HEK293 (cell line): ENCODE measurements around the gene NDUFS2.

Experiments used
- CTCF ChIP-seq: fragments of 450-650 bp; formaldehyde crosslinking; IDR thresholded peaks from 2 replicates; pipeline ENCODE4 v1.5.1; 2016; ENCODE audit warnings: missing biosample characterization, missing genetic modification characterization
- SCRT2 ChIP-seq: fragments of 450-650 bp; formaldehyde crosslinking; IDR thresholded peaks from 2 replicates; pipeline ENCODE4 v1.5.1; 2016; ENCODE audit warnings: missing biosample characterization, missing genetic modification characterization
- TCF7L2 ChIP-seq: IDR thresholded peaks from 2 replicates; pipeline ENCODE4 v1.6.1; 2011; ENCODE audit warnings: low read depth, mild to moderate bottlenecking, inconsistent platforms, low read length, moderate library complexity, borderline replicate concordance
- ZBTB21 ChIP-seq: fragments of 450-650 bp; formaldehyde crosslinking; IDR thresholded peaks from 2 replicates; pipeline ENCODE4 v1.5.1; 2017; ENCODE audit warnings: missing biosample characterization, missing genetic modification characterization
- ZBTB44 ChIP-seq: fragments of 450-650 bp; IDR thresholded peaks from 2 replicates; pipeline ENCODE4 v1.5.1; 2018; ENCODE audit warnings: missing biosample characterization, mild to moderate bottlenecking, missing genetic modification characterization
- ZBTB49 ChIP-seq: fragments of 450-650 bp; formaldehyde crosslinking; IDR thresholded peaks from 2 replicates; pipeline ENCODE4 v1.5.1; 2016; ENCODE audit warnings: missing biosample characterization, missing genetic modification characterization, low read depth
- ZNF138 ChIP-seq: fragments of 450-650 bp; formaldehyde crosslinking; IDR thresholded peaks from 2 replicates; pipeline ENCODE4 v1.5.1; 2016; ENCODE audit warnings: missing biosample characterization, missing genetic modification characterization, borderline replicate concordance
- ZNF148 ChIP-seq: fragments of 450-650 bp; formaldehyde crosslinking; IDR thresholded peaks from 2 replicates; pipeline ENCODE4 v1.5.0; 2017; ENCODE audit warnings: missing biosample characterization, missing genetic modification characterization, borderline replicate concordance
- ZNF184 ChIP-seq: fragments of 450-650 bp; IDR thresholded peaks from 2 replicates; pipeline ENCODE4 v1.5.1; 2018; ENCODE audit warnings: missing biosample characterization, mild to moderate bottlenecking, missing genetic modification characterization
- ZNF19 ChIP-seq: fragments of 450-650 bp; formaldehyde crosslinking; IDR thresholded peaks from 2 replicates; pipeline ENCODE4; 2016; ENCODE audit warnings: missing biosample characterization, missing genetic modification characterization, low read depth
- ZNF214 ChIP-seq: fragments of 450-650 bp; formaldehyde crosslinking; IDR thresholded peaks from 2 replicates; pipeline ENCODE4 v1.5.1; 2017; ENCODE audit warnings: missing biosample characterization, mild to moderate bottlenecking, missing genetic modification characterization, borderline replicate concordance
- ZNF354C ChIP-seq: fragments of 450-650 bp; formaldehyde crosslinking; IDR thresholded peaks from 2 replicates; pipeline ENCODE4 v1.5.1; 2016; ENCODE audit warnings: missing biosample characterization, missing genetic modification characterization, low read depth, borderline replicate concordance
- ZNF580 ChIP-seq: fragments of 450-650 bp; formaldehyde crosslinking; IDR thresholded peaks from 2 replicates; pipeline ENCODE4 v1.5.1; 2016; ENCODE audit warnings: missing biosample characterization, missing genetic modification characterization

- no peak for TF ChIP-seq ZNF138
- TF ChIP-seq ZNF214: no peak
- no peak for TF ChIP-seq ZNF148 (tag by site-specific recombination)
- no peak for TF ChIP-seq ZBTB49
- TF ChIP-seq ZNF354C (tag by site-specific recombination): no peak
- TF ChIP-seq SCRT2 (tag by site-specific recombination): no peak
- TF ChIP-seq ZNF19 (tag by site-specific recombination): no peak
- no peak for TF ChIP-seq ZNF580
- no peak for TF ChIP-seq ZBTB44 (tag by site-specific recombination)
- TF ChIP-seq ZBTB21 (tag by site-specific recombination): no peak
- no peak for TF ChIP-seq TCF7L2
- TF ChIP-seq CTCF: 0 out of 2 replicates have a peak, but pooled peaks have one; percentile 45
- TF ChIP-seq ZNF184: no peak
These were observed 21.5 kb upstream of the NDUFS2 start for GRCh38 chr1:161180639-161181038.
